ENCODE measurements around the gene AGPAT4.

DNA sequence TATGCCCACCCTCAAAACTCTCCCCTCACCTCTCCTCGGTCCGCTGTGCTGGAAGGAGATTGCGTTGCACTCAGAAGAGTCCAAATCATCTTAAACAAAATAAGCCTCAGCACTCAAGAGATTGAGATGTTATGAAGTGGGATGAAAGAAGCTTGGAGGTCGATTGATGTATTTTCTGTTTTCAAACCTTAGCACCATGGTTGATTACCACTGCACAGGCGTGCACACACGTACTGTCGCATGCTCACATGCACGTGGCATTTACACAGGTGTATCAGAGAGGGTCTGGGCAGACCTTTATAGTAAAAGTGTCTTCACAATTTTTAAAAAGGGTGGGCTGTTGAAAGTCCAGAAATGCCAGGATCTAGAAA is 612 bp upstream of the AGPAT4 start:
- TF ChIP-seq EZH2 (IDR thresholded peaks at IDR 0.05; ENCODE audit: low read length): no peak
- no peak for TF ChIP-seq CTCF (optimal IDR thresholded peaks at IDR 0.05 in 1 of 3, IDR thresholded peaks at IDR 0.05 in 1 of 3, conservative IDR thresholded peaks at IDR 0.05 in 1 of 3; ENCODE audit: extremely low read depth in 1 of 3, insufficient read depth in 2 of 3, low read length in 3 of 3)
